Activated CD4-positive, alpha-beta T cell treated with anti-CD3 and anti-CD28 coated beads for 24 hours (primary cell): Measurements from ENCODE around the gene ATP8A1.
"Not testable (repeated sequence)": the region's sequence is repeated elsewhere in the genome, so short reads cannot be mapped to it uniquely, and the experiment has no call there.

ENCODE experiments used
- DNase-seq, 2 donors: peaks; one replicate each; pipeline ENCODE4 v3.0.0-alpha.2; 2020; ENCODE audit warnings: low read depth in 2 of 2

ATP8A1 gene

DNA sequence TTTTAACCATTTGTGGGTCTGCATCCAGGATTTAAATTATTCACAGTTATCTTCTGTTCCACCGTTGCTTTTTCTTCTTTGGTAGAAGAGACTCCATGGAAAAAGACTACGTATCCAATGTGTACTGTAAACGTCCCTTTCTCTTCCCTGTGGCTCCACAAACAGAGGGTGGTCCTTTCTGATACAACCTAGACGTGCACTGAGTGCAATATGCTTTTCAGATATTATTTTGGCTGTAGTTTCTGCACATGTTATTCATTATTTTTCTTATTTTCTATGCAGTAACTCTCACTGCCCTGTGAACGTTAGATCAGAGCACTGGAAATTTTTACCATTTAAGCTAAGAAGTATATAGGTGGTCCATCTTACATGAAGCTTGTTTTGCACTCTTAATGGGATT, 186.9 kb downstream of the ATP8A1 start:
- no peak for DNase-seq

DNA sequence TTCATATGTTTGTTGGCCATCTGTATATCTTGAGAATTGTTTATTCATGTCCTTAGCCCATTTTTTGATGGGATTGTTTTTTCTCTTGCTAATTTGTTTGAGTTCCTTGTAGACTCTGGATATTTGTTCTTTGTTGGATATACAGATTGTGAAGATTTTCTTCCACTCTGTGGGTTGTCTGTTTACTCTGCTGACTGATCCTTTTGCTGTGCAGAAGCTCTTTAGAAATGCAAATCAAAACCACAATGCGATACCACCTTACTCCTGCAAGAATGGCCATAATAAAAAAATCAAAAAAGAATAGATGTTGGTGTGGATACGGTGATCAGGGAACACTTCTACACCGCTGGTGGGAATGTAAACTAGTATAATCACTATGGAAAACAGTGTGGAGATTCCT, 189.1 kb downstream of the ATP8A1 start:
- DNase-seq, result not testable (repeated sequence)

DNA sequence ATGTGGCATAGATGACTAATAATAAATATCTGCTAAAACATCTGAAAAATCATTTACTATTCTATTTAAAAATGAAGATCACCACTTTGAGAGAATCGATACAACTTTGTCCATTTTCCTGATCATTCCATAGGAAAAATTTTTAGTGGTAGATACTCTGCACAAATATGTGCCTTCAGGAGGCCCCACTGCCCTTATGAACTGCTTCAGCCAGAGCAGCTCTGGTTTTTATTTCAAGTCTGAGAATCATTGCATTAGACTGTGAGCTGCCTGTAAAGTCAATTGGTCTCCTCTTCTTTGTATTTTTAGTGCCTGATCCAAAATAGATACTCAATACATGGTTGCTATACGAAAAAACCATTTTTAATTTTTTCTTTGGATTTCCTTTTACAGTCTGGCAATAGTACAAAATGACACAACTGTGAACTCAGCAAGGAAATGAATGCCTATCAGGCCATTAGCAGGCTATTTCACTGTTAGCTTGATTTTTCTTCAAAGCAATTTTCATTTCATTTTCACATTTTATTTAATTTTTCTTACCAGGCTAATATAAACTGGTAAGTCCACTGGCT, 190.5 kb downstream of the ATP8A1 start:
- no peak for DNase-seq

DNA sequence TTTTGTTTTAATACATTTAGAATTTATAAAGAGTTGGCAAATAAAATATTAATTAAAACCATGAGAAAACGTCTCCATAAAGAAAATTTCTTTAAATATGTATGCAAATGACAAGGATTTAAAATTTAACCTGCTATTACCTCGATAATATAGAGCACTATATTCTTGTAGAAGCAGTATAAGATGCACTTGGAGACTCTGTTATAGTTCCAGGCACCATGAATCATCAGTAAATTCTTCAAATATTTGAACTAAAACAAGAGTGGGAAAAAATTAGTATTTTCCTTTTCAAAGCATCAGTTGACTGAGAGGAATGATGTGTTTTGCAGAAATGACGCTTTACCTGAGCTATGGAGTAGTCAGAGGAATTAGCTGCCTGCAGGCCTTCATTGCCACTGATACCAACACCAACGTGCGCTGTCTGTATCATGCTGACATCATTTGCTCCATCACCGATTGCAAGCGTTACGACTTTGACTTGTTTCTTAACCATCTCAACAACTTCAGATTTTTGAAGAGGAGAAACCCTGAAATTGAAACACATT, 192.3 kb downstream of the ATP8A1 start:
- DNase-seq, result no peak

DNA sequence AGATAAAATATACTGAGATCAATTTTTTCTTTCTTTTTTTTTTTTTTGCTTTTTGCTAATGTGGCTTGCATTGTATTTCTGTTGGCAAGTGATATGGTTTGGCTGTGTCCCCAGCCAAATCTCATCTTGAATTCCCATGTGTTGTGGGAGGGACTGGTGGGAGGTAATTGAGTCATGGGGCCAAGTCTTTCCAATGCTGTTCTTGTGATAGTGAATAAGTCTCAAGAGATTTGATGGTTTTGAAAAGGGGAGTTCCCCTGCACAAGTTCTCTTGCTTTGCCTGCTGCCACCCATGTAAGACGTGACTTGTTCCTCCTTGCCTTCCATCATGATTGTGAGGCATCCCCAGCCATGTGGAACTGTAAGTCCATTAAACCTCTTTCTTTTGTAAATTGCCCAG, 195.7 kb downstream of the ATP8A1 start:
- not testable (repeated sequence) for DNase-seq

DNA sequence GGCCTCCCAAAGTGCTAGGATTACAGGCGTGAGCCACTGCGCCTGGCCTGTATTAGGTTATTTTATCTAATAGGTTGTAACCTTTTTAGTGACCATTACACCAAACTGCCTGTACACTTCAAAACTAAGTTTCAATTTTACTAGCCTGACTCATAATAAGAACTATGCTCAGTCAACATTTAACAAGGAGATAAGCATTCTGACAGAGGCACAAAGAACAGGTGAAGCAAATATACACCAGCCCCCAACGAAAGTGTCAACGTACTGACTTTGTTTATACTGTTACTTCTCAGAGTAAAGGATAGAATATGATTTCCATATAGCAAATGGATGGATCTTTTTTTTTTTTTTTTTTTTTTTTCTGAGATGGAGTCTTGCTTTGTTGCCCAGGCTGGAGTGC, 196.9 kb downstream of the ATP8A1 start:
- DNase-seq, result no peak

DNA sequence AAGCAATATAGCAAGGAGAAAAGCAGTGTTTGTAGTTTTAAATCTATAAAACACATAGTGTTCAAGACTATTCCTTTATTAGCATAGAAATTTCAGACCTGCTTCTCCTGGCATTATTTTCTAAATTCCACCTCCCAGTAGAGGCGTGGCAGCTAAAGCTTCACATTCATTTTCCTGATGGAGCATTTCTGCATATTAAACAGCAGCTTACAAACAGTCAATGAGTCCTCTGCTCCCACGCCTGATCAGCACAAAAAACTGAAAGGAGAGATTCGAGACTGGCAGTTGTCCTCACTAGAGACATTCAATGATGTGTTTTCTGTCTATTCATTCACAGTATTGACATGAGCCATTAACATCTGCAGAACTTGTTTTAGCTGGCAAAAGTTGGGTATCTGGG, 198.2 kb downstream of the ATP8A1 start:
- DNase-seq, result no peak

DNA sequence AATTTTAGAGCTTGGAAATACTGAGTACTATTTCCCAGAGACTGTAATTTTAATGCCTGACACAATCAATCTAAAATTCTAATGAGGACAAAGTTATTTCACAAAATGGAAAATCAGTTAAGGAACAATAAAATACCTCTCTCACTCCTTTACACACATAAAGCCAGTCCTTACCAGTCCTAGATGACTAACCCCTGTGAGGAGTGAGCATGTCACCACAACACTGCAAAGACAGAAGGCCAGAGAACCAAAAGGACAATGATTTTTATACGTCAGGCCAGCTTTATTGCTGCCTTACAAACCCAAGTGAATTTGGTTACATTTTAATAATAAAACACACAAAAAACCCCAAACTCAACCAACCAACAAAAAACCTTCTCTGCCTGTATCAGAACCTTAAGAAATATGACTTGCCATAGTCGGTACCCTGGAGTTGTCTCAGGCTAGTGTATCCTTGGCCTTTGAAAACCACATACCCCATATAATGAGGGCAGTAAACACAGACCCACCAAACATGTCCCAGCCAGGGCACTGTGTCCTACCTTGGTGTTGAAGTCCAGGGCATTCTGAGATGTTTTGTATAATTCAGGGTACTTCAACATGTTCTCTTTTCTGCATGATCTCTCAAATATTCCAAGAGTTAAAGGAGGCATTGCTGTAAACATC, 202.0 kb downstream of the ATP8A1 start:
- DNase-seq, result no peak

DNA sequence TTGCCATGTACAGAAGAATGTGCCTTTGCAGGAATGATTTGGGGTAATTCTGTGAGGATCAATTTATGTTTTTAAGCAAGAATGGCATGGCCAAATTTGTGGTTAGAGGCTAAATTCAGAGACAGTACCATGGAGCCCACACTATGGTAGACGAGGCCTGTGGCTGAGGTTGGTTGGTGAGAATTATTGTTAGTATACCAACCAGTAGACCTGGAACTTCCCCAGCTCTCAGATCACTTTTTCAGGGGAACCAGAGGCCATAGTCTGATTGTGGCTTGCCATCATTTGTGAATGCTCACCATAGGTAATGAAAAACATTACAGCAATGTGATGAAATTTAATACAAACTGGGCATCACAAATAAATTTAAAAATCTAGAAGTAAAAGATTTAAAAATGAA, 203.3 kb downstream of the ATP8A1 start:
- no peak for DNase-seq

DNA sequence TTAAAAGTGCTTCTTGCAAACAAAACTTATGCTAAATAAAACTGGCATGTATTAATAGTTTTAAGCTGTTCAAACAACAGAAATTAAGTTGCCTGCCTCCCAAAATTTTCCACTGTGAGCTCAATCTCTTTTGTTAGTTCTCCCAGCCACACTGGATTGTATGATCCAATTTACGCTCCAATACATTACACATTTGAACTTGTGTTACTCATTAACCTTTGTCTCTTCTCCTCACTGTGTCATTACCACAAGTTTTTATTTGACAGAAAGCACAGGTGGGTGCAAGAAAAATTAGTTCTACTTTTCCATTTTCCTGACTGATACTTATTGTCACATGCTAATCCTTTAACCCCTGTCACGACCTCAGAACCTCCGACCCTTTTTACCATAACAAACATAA, 204.1 kb downstream of the ATP8A1 start:
- DNase-seq, result no peak

DNA sequence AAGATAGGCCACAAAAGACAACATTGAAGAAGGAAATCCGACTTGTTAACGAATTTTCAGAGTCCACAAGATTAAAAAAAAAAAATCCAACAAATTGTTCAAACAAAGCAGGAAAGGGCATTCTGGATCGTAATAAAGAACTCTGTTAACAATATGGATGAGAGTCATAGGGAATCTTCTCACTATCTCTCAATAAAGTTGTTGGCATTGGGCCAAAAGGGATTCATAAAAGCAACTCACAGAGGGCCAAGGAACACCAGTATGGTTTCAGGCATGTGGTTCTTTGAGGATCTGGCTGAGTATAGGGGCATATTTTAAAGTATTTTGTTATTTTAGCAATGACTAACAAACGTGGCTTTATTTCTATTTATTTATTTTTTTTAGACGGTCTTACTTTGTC, 210.1 kb downstream of the ATP8A1 start:
- DNase-seq, result no peak

DNA sequence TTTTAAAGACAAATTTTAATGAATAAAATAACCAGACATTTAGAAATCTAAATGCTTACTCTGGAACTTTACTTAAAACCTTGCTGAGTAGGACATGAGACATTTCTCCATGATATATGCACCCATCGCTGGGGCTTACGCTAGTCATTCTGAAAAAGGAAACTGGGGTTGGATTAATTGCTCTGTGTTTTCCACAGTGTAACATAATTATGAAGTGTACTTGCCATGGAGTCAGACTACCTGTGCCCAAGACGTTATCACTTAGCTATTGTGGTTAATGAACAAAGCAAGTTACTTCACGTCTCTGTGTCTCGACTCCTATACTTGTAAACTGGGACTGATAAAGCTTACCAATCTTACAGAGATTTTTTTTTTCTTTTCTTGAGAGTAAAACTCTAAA, 211.9 kb downstream of the ATP8A1 start:
- no peak for DNase-seq

DNA sequence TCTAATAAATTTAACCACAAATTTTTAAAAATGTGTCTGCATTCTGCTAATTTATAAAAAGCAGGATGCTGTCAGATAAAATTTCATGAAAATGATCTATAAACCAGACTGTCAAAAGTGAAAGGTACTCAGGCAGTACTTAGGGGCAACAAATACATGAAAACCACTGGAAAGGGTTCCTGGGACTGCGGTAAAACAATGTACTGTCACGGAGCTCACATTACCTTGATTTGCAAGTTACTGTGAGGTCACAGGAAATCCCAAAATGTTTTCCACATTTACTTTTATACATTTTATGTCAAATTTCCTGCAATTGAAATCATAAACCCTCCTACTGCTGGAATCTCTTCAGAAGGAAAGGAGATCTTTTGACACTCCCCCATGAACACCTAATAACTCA, 214.3 kb downstream of the ATP8A1 start:
- DNase-seq, result no peak

DNA sequence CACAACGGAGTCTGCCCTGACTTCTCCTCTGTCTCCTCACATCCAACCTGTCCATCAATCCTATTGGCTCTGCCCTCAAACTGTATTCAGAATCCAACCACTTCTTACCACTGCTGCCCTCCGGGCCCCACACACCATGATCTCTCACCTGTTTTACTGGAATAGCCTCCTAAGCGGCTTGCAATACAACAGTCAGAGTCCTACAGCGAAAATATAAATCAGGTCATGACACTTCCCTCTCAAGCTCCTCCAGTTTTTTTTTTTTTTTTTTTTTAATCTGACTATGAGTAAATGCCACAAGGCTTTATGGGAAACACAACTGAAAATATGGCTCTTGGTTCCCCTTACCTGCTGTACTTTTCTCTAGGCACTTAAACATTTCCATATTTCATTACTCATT, 216.8 kb downstream of the ATP8A1 start:
- no peak for DNase-seq

DNA sequence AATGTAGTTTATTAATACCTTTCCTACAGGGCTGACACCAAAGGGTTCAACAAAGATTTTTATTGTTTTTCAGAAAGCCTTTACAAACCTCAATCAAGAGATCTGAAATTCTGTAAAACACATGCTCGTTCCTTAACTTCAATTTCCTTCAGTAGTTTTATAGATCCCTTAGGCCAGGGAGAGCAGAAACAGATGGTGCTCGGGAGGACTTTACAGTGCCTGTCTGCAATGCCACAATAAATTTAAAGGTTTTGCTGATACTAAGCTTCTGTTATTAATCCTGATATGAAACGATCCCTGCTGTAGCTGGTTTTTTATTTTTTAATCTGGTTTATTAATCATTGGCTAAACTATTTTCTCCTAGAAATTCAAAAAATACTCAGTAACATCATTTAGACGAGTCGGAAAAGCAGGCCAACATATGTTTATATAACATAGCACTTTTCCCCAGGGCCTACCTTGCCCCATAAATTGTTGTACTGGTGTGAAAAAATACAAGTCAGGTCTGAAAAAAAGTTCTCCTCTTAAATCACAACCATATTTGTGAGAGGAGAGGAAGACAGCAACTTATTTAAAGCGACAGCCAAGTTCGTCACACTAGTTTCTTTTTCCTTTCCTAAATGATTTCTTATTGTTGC, 219.9 kb downstream of the ATP8A1 start:
- no peak for DNase-seq

DNA sequence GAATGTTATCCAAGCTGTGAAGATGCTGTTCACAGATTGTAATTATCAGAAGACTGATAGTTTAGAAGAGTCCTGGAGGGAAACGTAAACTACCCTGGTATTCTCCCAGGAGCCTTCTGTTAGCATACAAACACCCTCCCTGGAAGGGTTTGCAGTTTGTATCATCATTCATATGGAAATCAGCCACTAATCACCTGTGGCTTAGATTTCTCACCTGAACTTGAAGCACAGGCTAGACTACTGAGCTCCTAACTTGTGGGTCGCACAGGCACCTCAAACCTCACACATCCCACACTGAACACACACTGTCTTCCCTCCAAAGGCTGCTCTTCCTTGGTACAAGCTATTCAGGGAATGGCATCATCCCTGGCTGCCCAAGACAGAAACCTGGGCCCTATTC, 228.9 kb downstream of the ATP8A1 start:
- no peak for DNase-seq

DNA sequence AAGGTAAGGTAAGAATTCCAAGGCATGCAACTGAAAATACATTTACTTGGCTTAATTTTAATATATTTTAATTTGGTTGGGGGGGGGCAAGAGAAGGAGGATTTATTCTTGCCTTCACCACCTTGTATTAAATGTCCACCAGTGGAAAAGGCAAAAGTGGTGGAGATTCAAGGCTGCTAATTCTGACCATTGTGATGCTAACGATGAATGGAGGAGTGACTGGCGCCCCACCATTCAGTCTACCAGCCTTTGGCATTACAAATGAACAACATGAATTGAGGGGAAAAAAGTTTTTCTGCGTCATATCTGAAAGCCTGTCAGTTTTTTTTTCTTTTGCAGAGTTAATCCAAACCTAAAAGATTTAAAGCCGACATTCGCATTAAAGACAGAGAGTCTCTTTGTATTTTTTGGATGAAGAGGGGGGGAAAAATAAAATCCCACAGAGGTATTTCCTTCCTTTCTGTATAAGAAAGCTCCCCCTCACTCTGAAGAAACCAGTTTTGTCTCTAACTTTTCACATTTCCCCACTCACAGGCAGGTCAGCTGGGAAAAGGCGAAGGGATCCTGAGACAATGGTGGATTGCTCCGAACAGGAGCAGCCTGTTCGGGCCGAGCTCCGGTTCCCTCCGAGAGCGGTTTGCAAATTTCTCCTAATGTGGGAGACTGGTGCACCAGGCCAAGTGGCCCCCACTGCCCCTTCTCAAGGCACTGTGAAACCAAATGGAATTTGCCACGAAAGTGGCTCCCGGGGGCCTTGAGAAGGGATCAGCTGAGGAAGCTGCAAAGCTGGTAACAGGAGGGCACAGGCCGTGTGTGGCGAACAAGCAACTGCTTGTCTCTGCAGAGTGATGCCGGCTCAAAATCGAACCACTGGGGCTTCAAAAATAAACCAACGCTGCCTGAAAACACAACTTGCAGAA, 231.5 kb downstream of the ATP8A1 start:
- no peak for DNase-seq

DNA sequence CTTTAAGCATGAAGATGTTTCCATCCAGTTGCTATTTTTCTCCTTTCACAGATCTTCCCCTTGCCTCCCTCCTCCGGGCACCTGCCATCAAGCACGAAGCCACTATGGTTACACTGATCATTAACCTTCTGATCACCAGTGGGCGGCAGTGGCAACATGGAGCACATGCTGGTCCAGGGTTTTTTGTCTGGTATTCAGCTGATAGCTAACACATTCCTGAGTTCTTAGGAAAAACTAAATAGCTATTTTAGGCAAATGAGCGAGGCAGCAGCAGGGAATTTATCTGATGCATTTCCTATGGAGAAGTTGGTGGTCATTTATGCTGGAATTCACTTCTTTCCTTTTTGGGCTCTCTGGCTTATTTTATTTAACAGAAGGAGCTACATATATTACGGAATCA, 236.8 kb downstream of the ATP8A1 start:
- DNase-seq, result no peak

DNA sequence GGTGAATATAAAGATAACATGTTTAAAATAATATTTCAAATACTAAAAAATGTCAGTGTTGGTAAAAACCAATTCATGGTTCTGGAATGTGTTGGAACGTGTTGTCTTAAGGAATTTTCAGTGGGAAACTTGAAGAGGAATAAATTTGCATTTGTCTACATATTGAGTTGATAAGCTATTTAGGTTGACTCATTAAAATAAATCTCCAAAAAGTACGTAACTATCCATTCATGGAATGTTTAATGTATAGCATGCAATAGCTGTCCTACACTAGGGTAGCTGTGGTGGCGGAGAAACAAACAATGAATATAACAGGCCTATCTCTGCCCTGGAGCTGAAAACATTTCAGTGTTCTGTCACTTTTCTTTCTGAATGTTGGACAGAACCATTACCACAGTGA, 239.4 kb downstream of the ATP8A1 start:
- no peak for DNase-seq

DNA sequence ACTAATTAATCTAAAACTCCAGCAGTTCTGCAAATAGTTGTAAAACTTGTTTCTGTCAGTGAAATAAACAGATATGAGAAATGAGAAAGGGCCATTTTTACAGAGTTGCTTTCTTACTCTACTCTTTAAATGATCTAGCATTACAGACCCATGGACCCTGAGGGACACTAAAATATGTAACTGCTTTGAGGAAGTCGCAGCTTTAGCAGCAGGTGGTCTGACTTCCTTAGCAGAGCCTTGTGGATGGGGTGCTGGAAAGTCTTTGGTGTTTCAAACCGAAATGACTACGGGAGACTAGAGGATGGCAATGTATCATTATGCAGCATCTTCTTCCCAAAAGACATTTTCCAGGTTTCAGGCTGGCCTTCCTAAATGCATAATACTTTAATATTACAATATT, 240.9 kb downstream of the ATP8A1 start:
- no peak for DNase-seq

DNA sequence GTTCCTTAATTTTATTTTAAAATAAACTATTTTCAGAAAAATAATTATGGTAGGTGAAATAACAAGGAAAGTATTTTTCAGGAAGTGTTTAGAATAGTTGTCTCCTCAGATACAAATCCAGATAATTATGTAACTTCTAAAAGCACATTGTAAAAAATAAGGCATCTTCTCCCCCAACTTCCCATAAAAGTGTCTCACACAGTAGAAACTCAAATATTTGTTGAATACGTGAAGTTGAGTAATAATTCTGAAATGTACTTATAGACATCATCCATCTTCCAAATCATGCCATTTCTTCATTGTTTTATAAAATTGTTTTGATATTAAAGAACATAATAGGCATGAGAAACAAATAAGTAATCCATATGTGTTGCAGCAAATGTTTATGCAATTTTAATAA, 241.6 kb downstream of the ATP8A1 start:
- DNase-seq, result no peak

DNA sequence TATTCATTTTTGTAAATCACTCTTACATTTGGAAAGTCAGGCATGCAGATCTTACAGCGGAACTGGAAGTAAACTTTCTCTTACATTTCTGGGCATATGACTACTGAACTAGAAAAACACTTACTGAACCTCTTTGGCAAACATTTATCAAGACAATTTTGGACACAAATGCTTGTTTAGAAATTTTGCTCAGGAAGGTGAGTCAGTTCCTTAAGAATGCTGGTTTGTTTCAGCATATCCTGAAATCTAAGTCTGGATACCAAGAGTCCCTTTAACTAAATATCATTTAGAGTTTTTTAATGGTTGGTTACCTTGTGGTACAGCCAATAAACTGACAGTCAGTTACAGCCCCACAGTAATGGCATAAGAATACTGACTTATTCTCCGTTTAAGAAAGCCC, 244.7 kb downstream of the ATP8A1 start:
- DNase-seq, result no peak
